HepG2 (cell line): ENCODE measurements around the gene MID1. TPM values are rescaled to one million over a fixed set of nuclear protein-coding genes. Genes with fewer than 3 reads are reported as not detected.

ENCODE experiments used
- FOXK2 ChIP-seq: fragments of 450-650 bp; IDR thresholded peaks from 2 replicates; pipeline ENCODE4 v1.6.1; 2016
- HNF4G ChIP-seq, 2 experiments: sonication (generic) in 1 of 2; formaldehyde crosslinking in 1 of 2; IDR thresholded peaks; 2 replicates each; pipeline versions ENCODE4 v1.4.0 to v1.6.1; 2011 to 2020; ENCODE audit warnings: borderline replicate concordance in 2 of 2, low read depth in 2 of 2, mild to moderate bottlenecking in 2 of 2, low read length in 1 of 2, missing genetic modification reagents in 1 of 2, moderate library complexity in 1 of 2
- TSC22D2 ChIP-seq: sonication (generic); formaldehyde crosslinking; IDR thresholded peaks from 2 replicates; pipeline ENCODE4 v1.5.1; 2020; ENCODE audit warnings: missing genetic modification reagents, mild to moderate bottlenecking, borderline replicate concordance
- ZNF382 ChIP-seq: sonication (generic); formaldehyde crosslinking; IDR thresholded peaks from 2 replicates; pipeline ENCODE4 v1.5.0; 2020; ENCODE audit warnings: missing genetic modification reagents, mild to moderate bottlenecking, borderline replicate concordance
- ZNF564 ChIP-seq: sonication (generic); formaldehyde crosslinking; IDR thresholded peaks from 2 replicates; pipeline ENCODE4 v1.8.1; 2023; ENCODE audit warnings: mild to moderate bottlenecking, missing genetic modification reagents
- ZNF777 ChIP-seq: sonication (generic); formaldehyde crosslinking; IDR thresholded peaks from 2 replicates; pipeline ENCODE4 v1.4.0; 2020; ENCODE audit warnings: missing genetic modification reagents
- polyA plus RNA-seq, 8 experiments: library from polyadenylated mRNA; depleted of rRNA in 3 of 8; stranded (reverse) in 7 of 8; unstranded in 1 of 8; fragments of >200 nt; fragmentation: Illumina TruSeq in 4 of 8; extraction: Trizol in 4 of 8; gene quantifications; 2 replicates each; pipeline versions ENCODE4 v1.2.1 to v1.2.3, GENCODE V29; 2011 to 2016; ENCODE audit warnings: low read depth in 4 of 8, missing spikeins in 1 of 8, mixed read lengths in 1 of 8; ENCODE audit not compliant: insufficient read depth in 1 of 8
- total RNA-seq, 5 experiments: library from RNA; depleted of rRNA; stranded (reverse); fragments of >200 nt; fragmentation: Illumina TruSeq; extraction: Trizol; gene quantifications; 2 replicates each; pipeline ENCODE4 v1.2.3, GENCODE V29; 2016; ENCODE audit warnings: low read depth in 1 of 5
- TF ChIP-seq, protein P1 (sequence below): sonication (generic); formaldehyde crosslinking; IDR thresholded peaks from 2 replicates; pipeline ENCODE4 v1.4.0; 2020; ENCODE audit warnings: missing genetic modification reagents
- TF ChIP-seq, protein P2 (sequence below): sonication (generic); formaldehyde crosslinking; IDR thresholded peaks from 2 replicates; pipeline ENCODE4 v1.4.0; 2020; ENCODE audit warnings: mild to moderate bottlenecking, missing genetic modification reagents

MID1 gene
- total and polyA plus RNA-seq, 2 of the 13 experiments (the other 11 are each of a cell fraction or from before 2014, with no cell fraction given) = 0.86 to 1.1 TPM

DNA sequence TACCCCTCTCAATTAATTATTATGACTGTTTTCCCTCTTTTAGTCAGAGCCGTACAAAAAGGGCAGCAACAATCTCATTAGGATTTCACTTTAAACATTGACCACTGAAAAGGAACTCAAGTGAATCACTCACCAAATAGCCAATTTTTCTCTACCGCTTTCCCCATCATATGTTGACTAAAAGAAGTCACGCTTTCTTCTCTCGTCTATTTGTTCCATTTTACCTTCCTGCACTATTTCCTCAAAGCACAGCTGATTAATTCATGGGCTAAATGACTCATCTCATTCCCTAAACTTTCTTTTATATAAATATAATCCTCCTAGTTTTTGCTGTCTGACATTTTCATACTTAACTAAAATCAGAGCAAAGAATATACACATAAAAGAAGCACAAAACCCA lies 8.2 kb downstream of the MID1 start (continued):
- TF ChIP-seq, protein P1, sequence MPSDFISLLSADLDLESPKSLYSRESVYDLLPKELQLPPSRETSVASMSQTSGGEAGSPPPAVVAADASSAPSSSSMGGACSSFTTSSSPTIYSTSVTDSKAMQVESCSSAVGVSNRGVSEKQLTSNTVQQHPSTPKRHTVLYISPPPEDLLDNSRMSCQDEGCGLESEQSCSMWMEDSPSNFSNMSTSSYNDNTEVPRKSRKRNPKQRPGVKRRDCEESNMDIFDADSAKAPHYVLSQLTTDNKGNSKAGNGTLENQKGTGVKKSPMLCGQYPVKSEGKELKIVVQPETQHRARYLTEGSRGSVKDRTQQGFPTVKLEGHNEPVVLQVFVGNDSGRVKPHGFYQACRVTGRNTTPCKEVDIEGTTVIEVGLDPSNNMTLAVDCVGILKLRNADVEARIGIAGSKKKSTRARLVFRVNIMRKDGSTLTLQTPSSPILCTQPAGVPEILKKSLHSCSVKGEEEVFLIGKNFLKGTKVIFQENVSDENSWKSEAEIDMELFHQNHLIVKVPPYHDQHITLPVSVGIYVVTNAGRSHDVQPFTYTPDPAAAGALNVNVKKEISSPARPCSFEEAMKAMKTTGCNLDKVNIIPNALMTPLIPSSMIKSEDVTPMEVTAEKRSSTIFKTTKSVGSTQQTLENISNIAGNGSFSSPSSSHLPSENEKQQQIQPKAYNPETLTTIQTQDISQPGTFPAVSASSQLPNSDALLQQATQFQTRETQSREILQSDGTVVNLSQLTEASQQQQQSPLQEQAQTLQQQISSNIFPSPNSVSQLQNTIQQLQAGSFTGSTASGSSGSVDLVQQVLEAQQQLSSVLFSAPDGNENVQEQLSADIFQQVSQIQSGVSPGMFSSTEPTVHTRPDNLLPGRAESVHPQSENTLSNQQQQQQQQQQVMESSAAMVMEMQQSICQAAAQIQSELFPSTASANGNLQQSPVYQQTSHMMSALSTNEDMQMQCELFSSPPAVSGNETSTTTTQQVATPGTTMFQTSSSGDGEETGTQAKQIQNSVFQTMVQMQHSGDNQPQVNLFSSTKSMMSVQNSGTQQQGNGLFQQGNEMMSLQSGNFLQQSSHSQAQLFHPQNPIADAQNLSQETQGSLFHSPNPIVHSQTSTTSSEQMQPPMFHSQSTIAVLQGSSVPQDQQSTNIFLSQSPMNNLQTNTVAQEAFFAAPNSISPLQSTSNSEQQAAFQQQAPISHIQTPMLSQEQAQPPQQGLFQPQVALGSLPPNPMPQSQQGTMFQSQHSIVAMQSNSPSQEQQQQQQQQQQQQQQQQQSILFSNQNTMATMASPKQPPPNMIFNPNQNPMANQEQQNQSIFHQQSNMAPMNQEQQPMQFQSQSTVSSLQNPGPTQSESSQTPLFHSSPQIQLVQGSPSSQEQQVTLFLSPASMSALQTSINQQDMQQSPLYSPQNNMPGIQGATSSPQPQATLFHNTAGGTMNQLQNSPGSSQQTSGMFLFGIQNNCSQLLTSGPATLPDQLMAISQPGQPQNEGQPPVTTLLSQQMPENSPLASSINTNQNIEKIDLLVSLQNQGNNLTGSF = no peak
- TF ChIP-seq ZNF564 (CRISPR knock-in tag) = no peak
- TF ChIP-seq FOXK2 = no peak
- no peak for TF ChIP-seq HNF4G (IDR thresholded peaks at IDR 0.05; ENCODE audit: borderline replicate concordance, low read depth, low read length)
- TF ChIP-seq HNF4G (CRISPR knock-in tag; IDR thresholded peaks at IDR 0.05; ENCODE audit: borderline replicate concordance, low read depth) = no peak
- TF ChIP-seq, protein P2, sequence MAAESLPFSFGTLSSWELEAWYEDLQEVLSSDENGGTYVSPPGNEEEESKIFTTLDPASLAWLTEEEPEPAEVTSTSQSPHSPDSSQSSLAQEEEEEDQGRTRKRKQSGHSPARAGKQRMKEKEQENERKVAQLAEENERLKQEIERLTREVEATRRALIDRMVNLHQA = no peak
- TF ChIP-seq ZNF777 = no peak
- no peak for TF ChIP-seq TSC22D2
- no peak for TF ChIP-seq ZNF382
